ENCODE data around the gene TRIM39.
A peak's percentile ranks its signal among the peaks of the same experiment; 100 is the strongest.
"Not testable (repeated sequence)": the region's sequence is repeated elsewhere in the genome, so short reads cannot be mapped to it uniquely, and the experiment has no call there.

TRIM39 gene

GRCh38 chr6:30326526-30327231, at the start of gene TRIM39:
Gene TRIM39 (plus strand): TSS chr6:30326927. CDS start chr6:30329318, 2,391 bp downstream.
- Mint-ChIP-seq H3K9me3 (no peaks in the 10 kb centered on the region), H3K4me1 (peaks cover 31 to 46% of the 10 kb centered on the region in 2 donors), H3K27ac (peak within 1 kb of the TSS; percentile 99), H3K4me3 (peak within 1 kb of the TSS; percentile 95 to 96), H3K36me3 (peaks cover 24 to 35% of the 10 kb centered on the region in 2 donors), H3K27me3 (no peaks in the 10 kb centered on the region)
- ATAC-seq (replicated peaks), result peak; percentile 79 to 83
- peak; percentile 83 for DNase-seq

- not testable (repeated sequence) for H3K27ac Mint-ChIP-seq; H3K4me1 Mint-ChIP-seq; ATAC-seq (replicated peaks); H3K4me3 Mint-ChIP-seq; H3K27me3 Mint-ChIP-seq; DNase-seq
- Mint-ChIP-seq H3K9me3 (peaks cover 51 to 55% of the 10 kb centered on the region in 2 donors), H3K36me3 (peaks cover 48 to 52% of the 10 kb centered on the region in 2 donors)
Measured at GRCh38 chr6:30280988-30281387, 45.7 kb upstream of the TRIM39 start.

- H3K4me1 Mint-ChIP-seq, result no peaks in the 10 kb centered on the region
- peaks cover 55 to 56% of the 10 kb centered on the region in 2 donors for H3K9me3 Mint-ChIP-seq
- no peak for ATAC-seq (replicated peaks)
- no peak for DNase-seq
- H3K4me3 Mint-ChIP-seq, result no peak overlapping the region
- no peak overlapping the region for H3K27ac Mint-ChIP-seq
- H3K36me3 Mint-ChIP-seq, result peaks cover 57 to 64% of the 10 kb centered on the region in 2 donors
- no peaks in the 10 kb centered on the region for H3K27me3 Mint-ChIP-seq
Measured at GRCh38 chr6:30282522-30282921, 44.2 kb upstream of the TRIM39 start.

GRCh38 chr6:30283761-30284160, 43.0 kb upstream of the TRIM39 start:
- ATAC-seq (replicated peaks), result no peak
- no peak overlapping the region for H3K4me3 Mint-ChIP-seq
- H3K36me3 Mint-ChIP-seq, result peaks cover 67 to 76% of the 10 kb centered on the region in 2 donors
- H3K27me3 Mint-ChIP-seq, result no peaks in the 10 kb centered on the region
- no peak overlapping the region for H3K27ac Mint-ChIP-seq
- DNase-seq, result no peak
- H3K4me1 Mint-ChIP-seq, result no peaks in the 10 kb centered on the region
- H3K9me3 Mint-ChIP-seq, result peaks cover 53 to 54% of the 10 kb centered on the region in 2 donors

- Mint-ChIP-seq H3K27me3 (no peaks in the 10 kb centered on the region), H3K4me3 (no peak overlapping the region), H3K9me3 (peaks cover 41 to 45% of the 10 kb centered on the region in 2 donors), H3K36me3 (peaks cover 71 to 83% of the 10 kb centered on the region in 2 donors), H3K4me1 (no peaks in the 10 kb centered on the region), H3K27ac (no peak overlapping the region)
- ATAC-seq (replicated peaks) (no peak), DNase-seq (no peak)
Measured at GRCh38 chr6:30287139-30287538, 39.6 kb upstream of the TRIM39 start.

GRCh38 chr6:30295837-30296236, 30.9 kb upstream of the TRIM39 start:
- peaks cover 28 to 47% of the 10 kb centered on the region in 2 donors for H3K36me3 Mint-ChIP-seq
- H3K9me3 Mint-ChIP-seq, result peaks cover 1 to 4% of the 10 kb centered on the region in 2 donors
- DNase-seq (no peak), ATAC-seq (replicated peaks) (no peak)
- H3K4me1 Mint-ChIP-seq, result peaks cover 0 to 3% of the 10 kb centered on the region in 2 donors
- H3K4me3 Mint-ChIP-seq, result no peak overlapping the region
- H3K27ac Mint-ChIP-seq, result peak overlapping the region; percentile 59
- no peaks in the 10 kb centered on the region for H3K27me3 Mint-ChIP-seq

GRCh38 chr6:30304002-30304401, 22.7 kb upstream of the TRIM39 start:
- H3K27ac Mint-ChIP-seq, result no peak overlapping the region
- H3K36me3 Mint-ChIP-seq, result peaks cover 45 to 74% of the 10 kb centered on the region in 2 donors
- peaks cover 13 to 18% of the 10 kb centered on the region in 2 donors for H3K4me1 Mint-ChIP-seq
- no peaks in the 10 kb centered on the region for H3K27me3 Mint-ChIP-seq
- H3K9me3 Mint-ChIP-seq, result peaks cover 3 to 4% of the 10 kb centered on the region in 2 donors
- no peak for DNase-seq
- ATAC-seq (replicated peaks), result no peak
- H3K4me3 Mint-ChIP-seq, result no peak overlapping the region

- Mint-ChIP-seq H3K36me3 (peaks cover 42 to 70% of the 10 kb centered on the region in 2 donors), H3K9me3 (no peaks in the 10 kb centered on the region), H3K27ac (no peak overlapping the region), H3K27me3 (no peaks in the 10 kb centered on the region), H3K4me3 (no peak overlapping the region), H3K4me1 (peaks cover 26 to 35% of the 10 kb centered on the region in 2 donors)
- no peak for DNase-seq
- no peak for ATAC-seq (replicated peaks)
Measured at GRCh38 chr6:30311101-30311500, 15.6 kb upstream of the TRIM39 start.

- peaks cover 22 to 40% of the 10 kb centered on the region in 2 donors for H3K4me1 Mint-ChIP-seq
- peaks cover 40 to 70% of the 10 kb centered on the region in 2 donors for H3K36me3 Mint-ChIP-seq
- DNase-seq (no peak), ATAC-seq (replicated peaks) (no peak)
- no peaks in the 10 kb centered on the region for H3K27me3 Mint-ChIP-seq
- H3K9me3 Mint-ChIP-seq, result no peaks in the 10 kb centered on the region
- H3K4me3 Mint-ChIP-seq, result no peak overlapping the region
- H3K27ac Mint-ChIP-seq, result no peak overlapping the region
Measured at GRCh38 chr6:30311671-30312070, 15.1 kb upstream of the TRIM39 start.

- Mint-ChIP-seq H3K4me1 (peaks cover 20 to 37% of the 10 kb centered on the region in 2 donors), H3K9me3 (no peaks in the 10 kb centered on the region), H3K27me3 (no peaks in the 10 kb centered on the region), H3K27ac (no peak overlapping the region), H3K4me3 (no peak overlapping the region), H3K36me3 (peaks cover 35 to 64% of the 10 kb centered on the region in 2 donors)
- no peak for DNase-seq
- ATAC-seq (replicated peaks), result no peak
Measured at GRCh38 chr6:30312266-30312665, 14.5 kb upstream of the TRIM39 start.

- DNase-seq (no peak), ATAC-seq (replicated peaks) (no peak)
- Mint-ChIP-seq H3K4me3 (no peak overlapping the region), H3K27ac (no peak overlapping the region), H3K36me3 (peaks cover 35 to 67% of the 10 kb centered on the region in 2 donors), H3K9me3 (no peaks in the 10 kb centered on the region), H3K27me3 (no peaks in the 10 kb centered on the region), H3K4me1 (peaks cover 24 to 42% of the 10 kb centered on the region in 2 donors)
Measured at GRCh38 chr6:30312676-30313321, 13.9 kb upstream of the TRIM39 start.

GRCh38 chr6:30315156-30315555, 11.6 kb upstream of the TRIM39 start:
- Mint-ChIP-seq H3K27ac (no peak overlapping the region), H3K27me3 (no peaks in the 10 kb centered on the region), H3K4me3 (no peak overlapping the region), H3K9me3 (no peaks in the 10 kb centered on the region), H3K4me1 (peaks cover 29 to 41% of the 10 kb centered on the region in 2 donors), H3K36me3 (peaks cover 31 to 62% of the 10 kb centered on the region in 2 donors)
- no peak for ATAC-seq (replicated peaks)
- DNase-seq, result no peak

GRCh38 chr6:30317913-30318589, 8.7 kb upstream of the TRIM39 start:
- peaks cover 33 to 61% of the 10 kb centered on the region in 2 donors for H3K36me3 Mint-ChIP-seq
- no peaks in the 10 kb centered on the region for H3K27me3 Mint-ChIP-seq
- no peak overlapping the region for H3K4me3 Mint-ChIP-seq
- DNase-seq (no peak), ATAC-seq (replicated peaks) (no peak)
- peak overlapping the region; percentile 69 for H3K27ac Mint-ChIP-seq
- peaks cover 37 to 52% of the 10 kb centered on the region in 2 donors for H3K4me1 Mint-ChIP-seq
- no peaks in the 10 kb centered on the region for H3K9me3 Mint-ChIP-seq

GRCh38 chr6:30319146-30319835, 7.4 kb upstream of the TRIM39 start:
- no peaks in the 10 kb centered on the region for H3K9me3 Mint-ChIP-seq
- H3K4me1 Mint-ChIP-seq, result peaks cover 33 to 54% of the 10 kb centered on the region in 2 donors
- no peak overlapping the region for H3K4me3 Mint-ChIP-seq
- no peaks in the 10 kb centered on the region for H3K27me3 Mint-ChIP-seq
- H3K27ac Mint-ChIP-seq, result no peak overlapping the region
- peaks cover 26 to 48% of the 10 kb centered on the region in 2 donors for H3K36me3 Mint-ChIP-seq
- DNase-seq (no peak), ATAC-seq (replicated peaks) (no peak)

Data from stimulated activated naive B cell treated with anti-CD40 and anti-IgM and Interleukin-4, amounts not matched to agents 10 μg/mL and 1 μg/mL and 100 μg/mL, for 72 hours (primary cell).